OCI-LY3 (cell line): ENCODE measurements around the gene PPP1R12B.
A peak's percentile ranks its signal among the peaks of the same experiment; 100 is the strongest.

Source experiments
- CTCF ChIP-seq: fragments of 200-600, 300-600 bp; sonication (generic); IDR thresholded peaks from 2 replicates; pipeline ENCODE4 v1.5.1; 2014; ENCODE audit warnings: antibody characterized with exemption, low read length, low read depth
- EZH2phosphoT487 ChIP-seq: fragments of 200-600 bp; shearing (Covaris generic); IDR thresholded peaks from 2 replicates; pipeline ENCODE4 v1.6.1; 2018; ENCODE audit warnings: antibody characterized with exemption, mixed run types, low read depth

GRCh38 chr1:202565890-202566602 is 217.5 kb downstream of the PPP1R12B start:
- TF ChIP-seq CTCF (peak; percentile 72), EZH2phosphoT487 (no peak)
